ENCODE measurements around the gene OR4F17.
"Not testable (repeated sequence)": the region's sequence is repeated elsewhere in the genome, so short reads cannot be mapped to it uniquely, and the experiment has no call there.

- not testable (repeated sequence) for TF ChIP-seq CTCF, POLR2A (IDR thresholded peaks at IDR 0.05)
These were observed 36.1 kb upstream of the OR4F17 start for GRCh38 chr19:70793-71192.
